ENCODE results near the gene MAP7D3. TPM values are rescaled to one million over a fixed set of nuclear protein-coding genes. Genes with fewer than 3 reads are reported as not detected.

The MAP7D3 gene
- total and polyA plus RNA-seq, 2 of the 4 experiments (the other 2 are of a cell fraction) = 10.0 to 23.8 TPM

- POLR2A ChIA-PET (ENCODE audit: unreplicated experiment) = no interaction called here
- Histone ChIP-seq H4K20me1 (ENCODE audit: insufficient read depth, low read length) (no peaks in the 10 kb centered on the region), H3K56ac (ENCODE audit: extremely low read depth, insufficient read depth, low read length) (peak overlapping the region; percentile 5; the same call in 1 of the 2 replicates), H4K8ac (ENCODE audit: low read depth in 2 of 2, low read length in 2 of 2) (peak overlapping the region in 1 of 2 experiments; percentile 42; a peak in 2 of 4 replicates), H2AK5ac (ENCODE audit: low read depth, low read length) (no peak overlapping the region), H3K9me3 (ENCODE audit: control insufficient read depth, insufficient read depth, low read length) (no peaks in the 10 kb centered on the region), H2BK120ac (ENCODE audit: low read depth, low read length) (peak overlapping the region; percentile 40; the same call in 1 of the 2 replicates), H3K23ac (ENCODE audit: low read depth, low read length) (0 out of 2 replicates have a peak overlapping the region, but pooled peaks have one; percentile 13), H3K36me3 (ENCODE audit: control insufficient read depth, insufficient read depth, low read length) (no peaks in the 10 kb centered on the region), H3K79me1 (ENCODE audit: low read depth in 1 of 2, low read length in 2 of 2) (peaks cover 0 to 9% of the 10 kb centered on the region in 2 experiments; a peak in 3 of 4 replicates), H3K27me3 (ENCODE audit: control insufficient read depth, insufficient read depth, low read length) (no peaks in the 10 kb centered on the region), H2AFZ (replicated peaks; ENCODE audit: low read length, poor library complexity) (peak overlapping the region; percentile 89), H4K5ac (ENCODE audit: low read depth, low read length) (no peak overlapping the region), H3K27ac (ENCODE audit: insufficient read depth, low read length) (peak overlapping the region; percentile 61), H3K4me1 (ENCODE audit: control insufficient read depth, insufficient read depth, low read length) (no peaks in the 10 kb centered on the region), H3K9me1 (ENCODE audit: insufficient read depth, low read length) (no peaks in the 10 kb centered on the region), H3K14ac (replicated peaks; ENCODE audit: low read depth, low read length) (peak overlapping the region; percentile 76), H3K9ac (ENCODE audit: low read depth, low read length) (peak overlapping the region; percentile 82), H2BK15ac (ENCODE audit: low read depth, low read length) (no peak overlapping the region), H4K91ac (ENCODE audit: insufficient read depth, low read depth, low read length) (no peak overlapping the region), H3K18ac (ENCODE audit: low read depth, low read length) (no peak overlapping the region), H3K4ac (ENCODE audit: low read depth, low read length) (peak overlapping the region; percentile 25; the same call in 1 of the 2 replicates), H2BK20ac (ENCODE audit: low read depth, low read length) (no peak overlapping the region), H2BK5ac (ENCODE audit: low read depth, low read length, poor library complexity, severe bottlenecking) (peak overlapping the region; percentile 69), H3K4me3 (ENCODE audit: insufficient read depth, low read depth, low read length) (peak overlapping the region; percentile 91), H3K4me2 (ENCODE audit: low read depth, low read length) (peak overlapping the region; percentile 84), H2AK9ac (replicated peaks; ENCODE audit: low read depth, low read length, poor library complexity) (peak overlapping the region; percentile 92)
- DNase-seq = no peak
- TF ChIP-seq MXI1 (IDR thresholded peaks at IDR 0.05; ENCODE audit: borderline replicate concordance, low read depth, low read length) (no peak), CEBPB (IDR thresholded peaks at IDR 0.05; ENCODE audit: low read depth, low read length) (no peak), NFE2L2 (IDR thresholded peaks at IDR 0.05; ENCODE audit: low read depth, low read length) (no peak), RCOR1 (IDR thresholded peaks at IDR 0.05; ENCODE audit: insufficient replicate concordance, low read length) (no peak), SMC3 (IDR thresholded peaks at IDR 0.05; ENCODE audit: low read depth, low read length) (no peak), MAFK (IDR thresholded peaks at IDR 0.05; ENCODE audit: low read depth, low read length) (no peak), FOS (IDR thresholded peaks at IDR 0.05; ENCODE audit: low read depth, low read length) (no peak), POLR2A (IDR thresholded peaks at IDR 0.05; ENCODE audit: low read depth, low read length) (no peak), CHD1 (IDR thresholded peaks at IDR 0.05; ENCODE audit: low read depth, low read length) (no peak), BHLHE40 (IDR thresholded peaks at IDR 0.05; ENCODE audit: low read depth, low read length) (no peak), RAD21 (IDR thresholded peaks at IDR 0.05; ENCODE audit: low read length) (no peak)
- TF ChIP-seq, protein P1, sequence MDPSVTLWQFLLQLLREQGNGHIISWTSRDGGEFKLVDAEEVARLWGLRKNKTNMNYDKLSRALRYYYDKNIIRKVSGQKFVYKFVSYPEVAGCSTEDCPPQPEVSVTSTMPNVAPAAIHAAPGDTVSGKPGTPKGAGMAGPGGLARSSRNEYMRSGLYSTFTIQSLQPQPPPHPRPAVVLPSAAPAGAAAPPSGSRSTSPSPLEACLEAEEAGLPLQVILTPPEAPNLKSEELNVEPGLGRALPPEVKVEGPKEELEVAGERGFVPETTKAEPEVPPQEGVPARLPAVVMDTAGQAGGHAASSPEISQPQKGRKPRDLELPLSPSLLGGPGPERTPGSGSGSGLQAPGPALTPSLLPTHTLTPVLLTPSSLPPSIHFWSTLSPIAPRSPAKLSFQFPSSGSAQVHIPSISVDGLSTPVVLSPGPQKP (IDR thresholded peaks at IDR 0.05; ENCODE audit: borderline replicate concordance, low read depth, low read length) = no peak
- TF ChIP-seq, protein P2, sequence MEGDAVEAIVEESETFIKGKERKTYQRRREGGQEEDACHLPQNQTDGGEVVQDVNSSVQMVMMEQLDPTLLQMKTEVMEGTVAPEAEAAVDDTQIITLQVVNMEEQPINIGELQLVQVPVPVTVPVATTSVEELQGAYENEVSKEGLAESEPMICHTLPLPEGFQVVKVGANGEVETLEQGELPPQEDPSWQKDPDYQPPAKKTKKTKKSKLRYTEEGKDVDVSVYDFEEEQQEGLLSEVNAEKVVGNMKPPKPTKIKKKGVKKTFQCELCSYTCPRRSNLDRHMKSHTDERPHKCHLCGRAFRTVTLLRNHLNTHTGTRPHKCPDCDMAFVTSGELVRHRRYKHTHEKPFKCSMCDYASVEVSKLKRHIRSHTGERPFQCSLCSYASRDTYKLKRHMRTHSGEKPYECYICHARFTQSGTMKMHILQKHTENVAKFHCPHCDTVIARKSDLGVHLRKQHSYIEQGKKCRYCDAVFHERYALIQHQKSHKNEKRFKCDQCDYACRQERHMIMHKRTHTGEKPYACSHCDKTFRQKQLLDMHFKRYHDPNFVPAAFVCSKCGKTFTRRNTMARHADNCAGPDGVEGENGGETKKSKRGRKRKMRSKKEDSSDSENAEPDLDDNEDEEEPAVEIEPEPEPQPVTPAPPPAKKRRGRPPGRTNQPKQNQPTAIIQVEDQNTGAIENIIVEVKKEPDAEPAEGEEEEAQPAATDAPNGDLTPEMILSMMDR (conservative IDR thresholded peaks at IDR 0.05; ENCODE audit: low read depth, low read length) = no peak
- in situ Hi-C loops (cut with MboI; ENCODE audit: low sequenced_read_pairs) (no loop called here), intact Hi-C loops (cut with micrococcal nuclease) (loop anchor here (5.0 to 10.0 kb wide), 2 partner anchors 247 to 594 kb away; partner anchors contain the start of gene HTATSF1), dilution Hi-C loops (cut with HindIII; ENCODE audit: low sequenced_read_pairs, unreplicated experiment) (no loop called here)
- CTCF ChIA-PET = no interaction called here
- TSS peak; percentile 41 for BruUV-seq (replicated peaks)
- WGBS, 2 experiments (ENCODE audit: extremely low coverage in 2 of 2, insufficient read length in 1 of 2) = 16% methylated on average over 15 of the region's 53 CpGs; no CpG with 5 or more reads in 1 of the 2 experiments
- peak; percentile 57 for ATAC-seq (ENCODE audit: low read depth)
Measured at GRCh38 chrX:136250191-136251040, 784 bp downstream of the MAP7D3 start.
